GM12872 (cell line): ENCODE measurements around the gene CDC37L1.

Experiments
- CTCF ChIP-seq: IDR thresholded peaks from 3 replicates; pipeline ENCODE4 v1.5.1; 2011; ENCODE audit warnings: low read depth, mild to moderate bottlenecking, low read length, moderate library complexity; ENCODE audit not compliant: insufficient read depth

The CDC37L1 gene

GRCh38 chr9:4663956-4664355 is 15.4 kb upstream of the CDC37L1 start:
- no peak for TF ChIP-seq CTCF

GRCh38 chr9:4665357-4665756 is 14.0 kb upstream of the CDC37L1 start:
- TF ChIP-seq CTCF: no peak

- peak; percentile 33; the same call in 2 of the 3 replicates for TF ChIP-seq CTCF
These were observed 13.2 kb upstream of the CDC37L1 start, which contains the start of gene SPATA6L for GRCh38 chr9:4666042-4666699. TSS of gene SPATA6L (minus strand) at chr9:4666480. CDS start at chr9:4666250, 230 bp downstream.

- TF ChIP-seq CTCF: no peak
These were observed 11.7 kb upstream of the CDC37L1 start for GRCh38 chr9:4667681-4668080.

GRCh38 chr9:4668604-4669003 is 10.8 kb upstream of the CDC37L1 start:
- no peak for TF ChIP-seq CTCF

GRCh38 chr9:4669890-4670289 is 9.5 kb upstream of the CDC37L1 start:
- no peak for TF ChIP-seq CTCF

GRCh38 chr9:4670591-4670990 is 8.8 kb upstream of the CDC37L1 start:
- no peak for TF ChIP-seq CTCF
